HEK293 (cell line): ENCODE measurements around the gene MYZAP.

Experiments
- ZBTB21 ChIP-seq: fragments of 450-650 bp; formaldehyde crosslinking; IDR thresholded peaks from 2 replicates; pipeline ENCODE4 v1.5.1; 2017; ENCODE audit warnings: missing biosample characterization, missing genetic modification characterization
- ZNF10 ChIP-seq: fragments of 450-650 bp; formaldehyde crosslinking; IDR thresholded peaks from 2 replicates; pipeline ENCODE4 v1.5.1; 2017; ENCODE audit warnings: missing biosample characterization, missing genetic modification characterization
- ZNF707 ChIP-seq: fragments of 450-650 bp; formaldehyde crosslinking; IDR thresholded peaks from 2 replicates; pipeline ENCODE4 v1.5.1; 2016; ENCODE audit warnings: missing biosample characterization, missing genetic modification characterization
- ZNF837 ChIP-seq: fragments of 450-650 bp; formaldehyde crosslinking; IDR thresholded peaks from 2 replicates; pipeline ENCODE4 v1.5.1; 2016; ENCODE audit warnings: missing biosample characterization, missing genetic modification characterization

DNA sequence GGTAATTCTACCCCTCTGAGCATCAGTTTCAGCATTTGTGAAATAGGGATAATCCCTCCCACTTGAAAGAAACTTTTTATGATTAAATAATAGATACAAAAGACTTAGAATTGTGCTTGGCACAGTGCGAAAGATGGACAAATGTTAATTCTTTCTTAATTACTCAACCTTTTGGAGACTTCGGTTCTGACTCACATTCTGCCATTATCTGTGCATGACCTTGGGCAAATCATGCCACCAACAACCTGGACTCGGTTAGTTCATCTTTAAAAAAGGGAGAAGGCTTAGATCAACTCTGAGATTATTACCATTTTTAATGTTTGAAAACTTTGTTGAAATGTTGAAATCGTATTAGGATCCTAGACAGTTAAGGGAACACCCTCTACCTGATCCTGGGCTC lies 74.2 kb downstream of the MYZAP start:
- TF ChIP-seq ZNF10 (tag by site-specific recombination) (no peak), ZBTB21 (tag by site-specific recombination) (no peak), ZNF707 (no peak), ZNF837 (tag by site-specific recombination) (no peak)
